Liver (tissue), 9 donors: Measurements from ENCODE around the gene CGN. TPM values are rescaled to one million over a fixed set of nuclear protein-coding genes. Genes with fewer than 3 reads are reported as not detected.

Experiments
- DNase-seq: peaks from one replicate; pipeline ENCODE4 v3.0.0-alpha.2; 2017; ENCODE audit warnings: low spot score
- H3K27ac ChIP-seq, 2 donors: one replicate each; pipeline ENCODE4 v1.7.0; 2013; ENCODE audit warnings: inconsistent platforms in 2 of 2, low read length in 2 of 2, control low read depth in 1 of 2, low read depth in 1 of 2, mild to moderate bottlenecking in 1 of 2
- H3K27me3 ChIP-seq, 4 donors: one replicate each; pipeline versions ENCODE4 v1.6.1 to v1.7.0; 2013; ENCODE audit warnings: low read length in 3 of 4, inconsistent platforms in 1 of 4, mild to moderate bottlenecking in 1 of 4, moderate library complexity in 1 of 4; ENCODE audit not compliant: control insufficient read depth in 4 of 4, insufficient read depth in 4 of 4
- H3K36me3 ChIP-seq, 4 donors: one replicate each; pipeline versions ENCODE4 v1.6.1 to v1.7.0; 2013; ENCODE audit warnings: low read length in 3 of 4, mild to moderate bottlenecking in 3 of 4, low read depth in 1 of 4, moderate library complexity in 1 of 4; ENCODE audit not compliant: control insufficient read depth in 4 of 4, insufficient read depth in 3 of 4
- H3K4me1 ChIP-seq, 4 donors: one replicate each; pipeline versions ENCODE4 v1.6.1 to v1.7.0; 2013; ENCODE audit warnings: low read length in 3 of 4, mild to moderate bottlenecking in 3 of 4, moderate library complexity in 1 of 4; ENCODE audit not compliant: control insufficient read depth in 4 of 4, insufficient read depth in 4 of 4
- H3K4me3 ChIP-seq, 3 donors: one replicate each; pipeline versions ENCODE4 v1.6.1 to v1.7.0; 2013; ENCODE audit warnings: low read length in 3 of 3, control low read depth in 1 of 3, low read depth in 1 of 3, mild to moderate bottlenecking in 1 of 3
- H3K9ac ChIP-seq, 2 donors: one replicate each; pipeline ENCODE4 v1.7.0; 2013; ENCODE audit warnings: low read length in 2 of 2, mild to moderate bottlenecking in 2 of 2, moderate library complexity in 2 of 2, control low read depth in 1 of 2, low read depth in 1 of 2
- H3K9me3 ChIP-seq, 4 donors: one replicate each; pipeline versions ENCODE4 v1.6.1 to v1.7.0; 2013; ENCODE audit warnings: low read length in 3 of 4; ENCODE audit not compliant: control insufficient read depth in 4 of 4
- CTCF ChIP-seq: fragments of 150-350 bp; IDR thresholded peaks from 2 replicates; pipeline ENCODE4 v1.5.1; 2017; ENCODE audit warnings: improper control_type of control experiment, low read depth, low read length; ENCODE audit not compliant: missing input control
- EGR1 ChIP-seq, 2 donors: IDR thresholded peaks; 2 replicates each; pipeline ENCODE4 v1.6.1; 2016 to 2018; ENCODE audit warnings: antibody characterized with exemption in 2 of 2, low read depth in 2 of 2
- FOXA1 ChIP-seq: IDR thresholded peaks from 2 replicates; pipeline ENCODE4 v1.6.1; 2016; ENCODE audit warnings: antibody characterized with exemption
- FOXA2 ChIP-seq: IDR thresholded peaks from 2 replicates; pipeline ENCODE4 v1.6.1; 2016; ENCODE audit warnings: antibody characterized with exemption
- GABPA ChIP-seq, 2 donors: IDR thresholded peaks in 1 of 2; conservative IDR thresholded peaks in 1 of 2; 2 replicates each; pipeline ENCODE4 v1.6.1; 2016; ENCODE audit warnings: antibody characterized with exemption in 2 of 2, mild to moderate bottlenecking in 1 of 2, moderate library complexity in 1 of 2
- HNF4A ChIP-seq, 2 donors: conservative IDR thresholded peaks; 2 replicates each; pipeline ENCODE4 v1.6.1; 2016; ENCODE audit warnings: antibody characterized with exemption in 2 of 2, mild to moderate bottlenecking in 2 of 2
- HNF4G ChIP-seq: IDR thresholded peaks from 2 replicates; pipeline ENCODE4 v1.6.1; 2016; ENCODE audit warnings: antibody characterized with exemption
- JUND ChIP-seq, 2 donors: IDR thresholded peaks; 2 replicates each; pipeline ENCODE4 v1.6.1; 2016; ENCODE audit warnings: antibody characterized with exemption in 2 of 2
- NR2F2 ChIP-seq: IDR thresholded peaks from 2 replicates; pipeline ENCODE4 v1.6.1; 2016; ENCODE audit warnings: antibody characterized with exemption
- RAD21 ChIP-seq, 2 donors: IDR thresholded peaks; 2 replicates each; pipeline ENCODE4 v1.6.1; 2016; ENCODE audit warnings: antibody characterized with exemption in 2 of 2, mild to moderate bottlenecking in 2 of 2
- REST ChIP-seq: IDR thresholded peaks from 2 replicates; pipeline ENCODE4 v1.6.1; 2016; ENCODE audit warnings: antibody characterized with exemption, mild to moderate bottlenecking
- RXRA ChIP-seq, 2 donors: IDR thresholded peaks; 2 replicates each; pipeline ENCODE4 v1.6.1; 2017 to 2018; ENCODE audit warnings: antibody characterized with exemption in 2 of 2, mild to moderate bottlenecking in 1 of 2
- SP1 ChIP-seq: IDR thresholded peaks from 2 replicates; pipeline ENCODE4 v1.6.1; 2018; ENCODE audit warnings: antibody characterized with exemption, mild to moderate bottlenecking
- TAF1 ChIP-seq: conservative IDR thresholded peaks from 2 replicates; pipeline ENCODE4 v1.6.1; 2016; ENCODE audit warnings: antibody characterized with exemption, mild to moderate bottlenecking
- YY1 ChIP-seq: IDR thresholded peaks from 2 replicates; pipeline ENCODE4 v1.6.1; 2016; ENCODE audit warnings: antibody characterized with exemption, mild to moderate bottlenecking
- WGBS: extraction: QIAGEN DNeasy Blood & Tissue Kit; methylation state at CpG from one replicate; pipeline ENCODE4 v1.1.7; 2013; 5-methylcytosine and 5-hydroxymethylcytosine counted together
- polyA plus RNA-seq, 2 donors: library from polyadenylated mRNA; stranded (reverse) in 1 of 2; unstranded in 1 of 2; fragments of 200-250 nt in 1 of 2; fragments of >200 nt in 1 of 2; fragmentation: Nextera tagmentation in 1 of 2; extraction: Ambion mirVana in 1 of 2; gene quantifications; one replicate each; pipeline versions ENCODE4 v1.2.1 to v1.2.3, GENCODE V29; 2013 to 2015
- total RNA-seq, 2 donors: library from RNA; depleted of rRNA; stranded (reverse); fragments of >200 nt; gene quantifications; one replicate each; pipeline ENCODE4 v1.2.3, GENCODE V29; 2014
- TF ChIP-seq, protein P1 (sequence below): IDR thresholded peaks from 2 replicates; pipeline ENCODE4 v1.6.1; 2016; ENCODE audit warnings: antibody characterized with exemption
- TF ChIP-seq, protein P2 (sequence below): IDR thresholded peaks from 2 replicates; pipeline ENCODE4 v1.6.1; 2016; ENCODE audit warnings: antibody characterized with exemption
- TF ChIP-seq, protein P3 (sequence below): IDR thresholded peaks from 2 replicates; pipeline ENCODE4 v1.6.1; 2016; ENCODE audit warnings: antibody characterized with exemption
- donor health status: healthy.
- donor health status: healthy.
- donor health status: healthy.
- donor health status: healthy.
- donor health status: healthy.

The CGN gene
- total and polyA plus RNA-seq, 4 donors = 16.9 to 48.9 (median 19.4) TPM

- H3K27ac ChIP-seq = no peak overlapping the region
- no peak overlapping the region for H3K9ac ChIP-seq
- H3K4me3 ChIP-seq = no peak overlapping the region
- peaks cover 14 to 57% (median 40%) of the 10 kb centered on the region in 4 donors for H3K36me3 ChIP-seq
- H3K9me3 ChIP-seq = no peaks in the 10 kb centered on the region
- no peaks in the 10 kb centered on the region for H3K4me1 ChIP-seq
- DNase-seq = no peak
- no peaks in the 10 kb centered on the region for H3K27me3 ChIP-seq
- TF ChIP-seq YY1 (no peak), RAD21 (IDR thresholded peaks at IDR 0.05) (no peak), RXRA (IDR thresholded peaks at IDR 0.05) (no peak), FOXA1 (no peak), NR2F2 (no peak), JUND (IDR thresholded peaks at IDR 0.05) (no peak), FOXA2 (no peak), EGR1 (IDR thresholded peaks at IDR 0.05; ENCODE audit: low read depth in 2 of 2) (no peak), TAF1 (no peak), HNF4A (conservative IDR thresholded peaks at IDR 0.05) (no peak), SP1 (no peak), CTCF (no peak), GABPA (IDR thresholded peaks at IDR 0.05 in 1 of 2, conservative IDR thresholded peaks at IDR 0.05 in 1 of 2) (no peak), HNF4G (no peak), REST (no peak)
- TF ChIP-seq, protein P1, sequence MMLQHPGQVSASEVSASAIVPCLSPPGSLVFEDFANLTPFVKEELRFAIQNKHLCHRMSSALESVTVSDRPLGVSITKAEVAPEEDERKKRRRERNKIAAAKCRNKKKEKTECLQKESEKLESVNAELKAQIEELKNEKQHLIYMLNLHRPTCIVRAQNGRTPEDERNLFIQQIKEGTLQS = no peak
- TF ChIP-seq, protein P2, sequence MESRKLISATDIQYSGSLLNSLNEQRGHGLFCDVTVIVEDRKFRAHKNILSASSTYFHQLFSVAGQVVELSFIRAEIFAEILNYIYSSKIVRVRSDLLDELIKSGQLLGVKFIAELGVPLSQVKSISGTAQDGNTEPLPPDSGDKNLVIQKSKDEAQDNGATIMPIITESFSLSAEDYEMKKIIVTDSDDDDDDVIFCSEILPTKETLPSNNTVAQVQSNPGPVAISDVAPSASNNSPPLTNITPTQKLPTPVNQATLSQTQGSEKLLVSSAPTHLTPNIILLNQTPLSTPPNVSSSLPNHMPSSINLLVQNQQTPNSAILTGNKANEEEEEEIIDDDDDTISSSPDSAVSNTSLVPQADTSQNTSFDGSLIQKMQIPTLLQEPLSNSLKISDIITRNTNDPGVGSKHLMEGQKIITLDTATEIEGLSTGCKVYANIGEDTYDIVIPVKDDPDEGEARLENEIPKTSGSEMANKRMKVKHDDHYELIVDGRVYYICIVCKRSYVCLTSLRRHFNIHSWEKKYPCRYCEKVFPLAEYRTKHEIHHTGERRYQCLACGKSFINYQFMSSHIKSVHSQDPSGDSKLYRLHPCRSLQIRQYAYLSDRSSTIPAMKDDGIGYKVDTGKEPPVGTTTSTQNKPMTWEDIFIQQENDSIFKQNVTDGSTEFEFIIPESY = no peak
- TF ChIP-seq, protein P3, sequence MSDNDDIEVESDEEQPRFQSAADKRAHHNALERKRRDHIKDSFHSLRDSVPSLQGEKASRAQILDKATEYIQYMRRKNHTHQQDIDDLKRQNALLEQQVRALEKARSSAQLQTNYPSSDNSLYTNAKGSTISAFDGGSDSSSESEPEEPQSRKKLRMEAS = no peak
- WGBS = 80% methylated on average over 7 of the region's 7 CpGs
These were observed 15.7 kb downstream of the CGN start for GRCh38 chr1:151526735-151527525.
